ENCODE data around the gene RAPGEF6.

GRCh38 chr5:131610198-131611063 is 24.6 kb downstream of the RAPGEF6 start:
- TF ChIP-seq CTCF (IDR thresholded peaks at IDR 0.05): no peak
- TF ChIP-seq POLR2A (IDR thresholded peaks at IDR 0.05): no peak

Measured in heart left ventricle (tissue), 13 donors.